HG03521 (cell line): Measurements from ENCODE around the gene CFAP97D2.
"Not testable (repeated sequence)": the region's sequence is repeated elsewhere in the genome, so short reads cannot be mapped to it uniquely, and the experiment has no call there.

Experiments used
- ATAC-seq: cut with Tn5 transposase; IDR thresholded peaks from one replicate; pipeline ENCODE4 v1.9.1; 2021; ENCODE audit warnings: mild to moderate bottlenecking, moderate library complexity; ENCODE audit not compliant: unreplicated experiment

The CFAP97D2 gene

DNA sequence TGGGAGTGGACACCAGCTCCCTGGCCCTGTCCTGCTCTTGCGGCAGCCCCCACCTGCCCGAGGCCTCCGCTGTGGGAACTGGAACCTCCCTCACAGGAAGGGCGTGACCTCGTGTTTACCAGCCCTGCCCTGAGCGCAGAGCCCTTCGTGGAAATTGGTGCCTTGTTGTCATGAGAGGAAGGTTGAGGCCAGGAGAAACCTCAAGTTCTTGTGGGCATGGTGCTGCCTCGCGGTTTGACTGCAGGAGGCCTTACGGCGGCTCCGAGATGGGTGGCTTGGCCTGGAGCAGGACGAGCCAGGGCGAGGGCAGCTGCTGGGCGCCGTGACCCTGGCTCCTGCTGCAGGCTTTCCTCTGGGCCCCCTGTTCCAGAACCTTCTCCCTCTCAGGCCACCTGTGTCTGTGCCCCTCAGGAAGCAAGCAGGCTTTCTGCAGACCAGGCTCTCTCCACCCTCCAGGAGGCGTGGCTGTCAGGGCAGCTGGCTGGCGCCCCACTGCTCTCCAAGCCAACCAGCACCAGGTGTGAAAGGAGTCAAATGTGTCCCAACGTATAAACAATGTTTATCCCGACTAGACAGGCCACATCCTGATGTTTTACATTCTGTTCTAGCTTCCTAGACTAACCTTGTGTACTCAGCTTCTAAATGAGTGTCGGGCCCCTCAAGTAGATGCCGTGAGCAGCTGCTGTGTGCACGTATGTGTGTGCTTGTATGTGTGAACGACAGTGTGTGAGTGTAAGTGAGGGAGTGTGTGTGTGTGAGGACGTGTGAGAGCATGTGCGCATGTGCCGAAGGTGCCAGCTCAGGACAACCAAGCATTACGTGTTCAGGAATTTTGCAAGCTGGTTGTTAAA lies 36.2 kb upstream of the CFAP97D2 start:
- ATAC-seq, result no peak

DNA sequence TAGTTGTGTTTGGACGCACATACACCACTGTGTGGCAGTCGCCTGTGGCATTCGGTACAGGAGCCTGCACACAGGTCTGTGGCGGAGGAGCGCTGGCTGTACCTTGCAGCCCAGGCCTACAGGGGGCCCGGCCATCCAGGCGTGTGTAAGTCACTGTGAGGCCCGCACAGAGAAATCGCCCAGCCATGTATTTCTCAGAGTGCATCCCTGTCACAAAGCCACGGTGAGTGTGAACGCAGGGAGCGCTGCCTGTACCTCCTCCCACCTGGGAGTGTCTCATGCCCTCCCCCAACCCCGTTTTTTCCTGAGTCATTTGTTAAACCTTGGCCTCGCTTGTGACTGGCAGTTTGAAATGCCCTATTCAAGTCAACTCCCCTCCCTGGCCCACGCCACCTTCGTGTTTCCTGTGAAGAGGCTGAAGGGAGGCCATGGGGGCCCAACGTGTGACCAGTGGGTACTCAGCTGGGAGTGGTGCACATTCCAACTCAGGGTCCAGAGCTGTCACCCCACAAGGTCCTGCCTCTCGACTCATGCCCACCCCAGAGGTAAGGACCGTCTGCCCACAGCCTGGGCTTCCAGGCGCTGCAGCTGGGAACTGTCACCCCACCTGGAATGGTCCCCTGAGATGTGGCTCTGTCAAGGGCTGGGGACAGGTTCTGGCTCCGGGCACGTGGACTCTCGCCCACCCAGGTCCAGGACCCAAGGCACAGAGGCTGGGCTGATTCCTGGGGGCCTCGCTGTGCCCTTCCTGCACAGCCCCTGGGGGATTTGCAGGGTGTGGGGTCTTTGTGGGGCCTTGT lies 35.1 kb upstream of the CFAP97D2 start:
- ATAC-seq, result no peak

DNA sequence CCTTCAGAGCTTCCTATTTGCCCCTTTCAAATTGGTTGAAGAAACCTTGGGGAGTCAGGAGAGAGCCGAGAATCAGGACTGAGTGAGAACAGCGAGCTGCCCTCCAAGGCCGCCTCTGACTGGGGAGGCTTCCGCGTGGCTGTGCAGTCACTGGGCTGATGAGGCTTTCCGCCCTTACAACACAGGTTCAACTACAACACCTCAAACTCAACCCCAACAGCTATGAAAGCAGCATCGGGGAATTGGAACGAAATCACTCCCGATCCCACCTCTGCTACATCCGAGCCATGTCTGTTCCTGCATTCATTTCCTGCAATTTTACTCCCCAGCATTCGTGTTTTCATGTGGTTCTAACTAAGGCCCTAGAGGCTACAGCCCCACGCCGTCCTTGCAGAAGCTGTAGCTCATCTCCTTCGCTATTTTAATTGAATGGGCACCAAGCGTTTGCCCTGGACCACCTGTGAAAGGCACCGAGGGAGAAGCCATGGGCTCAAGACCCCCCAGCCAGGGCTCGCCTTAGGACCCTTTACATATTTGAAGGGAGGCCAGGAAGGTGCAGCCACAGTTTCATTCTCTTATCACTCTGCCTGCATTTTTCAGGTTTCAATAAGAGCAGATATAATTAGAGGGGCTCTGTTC lies 34.3 kb upstream of the CFAP97D2 start:
- ATAC-seq, result no peak

DNA sequence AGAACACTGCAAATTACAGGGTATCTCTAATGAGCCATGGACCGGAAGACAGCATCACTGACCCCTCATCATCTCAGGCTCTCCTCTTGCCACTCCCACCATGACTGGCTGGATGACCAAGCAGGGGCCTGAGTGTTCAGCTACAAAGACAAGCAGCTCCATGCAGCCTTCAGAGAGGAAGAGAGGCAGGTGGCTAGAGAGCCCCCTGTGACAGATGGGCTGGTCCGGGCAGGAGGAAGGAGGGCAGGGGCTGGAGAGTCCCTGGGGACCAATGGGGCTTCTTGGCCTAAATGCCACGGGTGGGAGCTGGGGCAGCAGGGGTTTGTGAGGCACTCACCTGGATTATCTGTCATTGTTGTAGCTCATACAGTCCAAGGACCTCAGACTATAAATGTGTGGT lies 33.8 kb upstream of the CFAP97D2 start:
- no peak for ATAC-seq

DNA sequence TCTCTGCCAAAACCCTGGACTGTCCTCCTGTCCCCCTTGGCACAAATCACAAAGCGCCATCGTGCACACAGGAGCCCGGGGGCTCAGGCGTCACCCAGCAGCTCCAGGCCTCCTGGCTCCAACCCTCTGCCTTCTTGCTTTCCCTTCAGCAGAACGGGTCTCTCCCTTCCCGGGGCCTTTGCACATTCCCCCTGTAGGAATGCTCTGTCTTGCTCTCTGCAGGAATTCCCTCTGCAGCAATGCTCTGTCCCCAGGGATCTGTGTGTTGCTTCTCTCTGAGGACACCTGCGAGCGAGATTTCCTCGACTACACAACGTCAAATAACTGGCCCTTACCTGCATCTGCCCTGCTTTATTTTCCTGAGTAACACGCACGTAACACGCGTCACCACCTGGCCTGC lies 33.3 kb upstream of the CFAP97D2 start:
- ATAC-seq, result no peak

DNA sequence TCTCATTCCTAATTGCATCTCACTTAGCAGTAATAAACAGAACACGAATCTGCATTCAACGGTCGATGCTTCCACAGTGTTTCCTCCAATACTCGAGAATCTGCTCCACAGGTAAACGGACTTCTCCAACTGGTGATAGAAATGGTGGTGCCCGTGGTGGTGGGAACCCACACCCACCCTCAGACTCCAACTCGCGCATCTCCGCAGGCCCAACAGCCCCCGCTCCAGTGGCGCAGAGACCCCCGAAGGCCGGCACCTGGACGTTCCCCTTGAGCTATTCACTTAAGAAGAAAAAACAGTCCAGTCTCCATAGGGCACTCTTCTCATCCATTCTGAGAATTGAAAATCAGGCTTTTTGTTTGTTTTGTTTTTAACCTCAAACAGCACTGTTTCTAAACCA lies 32.9 kb upstream of the CFAP97D2 start:
- no peak for ATAC-seq

DNA sequence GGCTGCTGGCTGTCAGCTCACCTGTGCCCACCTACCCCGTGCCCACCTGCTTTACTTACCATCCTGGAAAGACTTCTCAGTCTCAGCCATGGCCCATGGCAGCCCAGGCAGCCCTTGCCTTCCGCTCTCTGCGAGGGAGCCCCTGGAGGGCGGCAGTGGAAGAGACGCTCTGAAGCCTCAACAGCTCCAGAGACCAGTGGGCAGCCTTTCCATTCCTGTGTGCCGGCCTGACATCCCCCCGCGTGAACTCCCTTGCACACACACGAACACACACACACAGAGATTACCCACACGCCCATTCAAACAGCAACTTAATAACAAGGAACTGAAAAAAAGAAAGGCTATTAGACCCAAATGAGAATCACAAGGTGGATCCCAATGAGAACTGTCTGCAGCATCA lies 32.4 kb upstream of the CFAP97D2 start:
- ATAC-seq, result no peak

DNA sequence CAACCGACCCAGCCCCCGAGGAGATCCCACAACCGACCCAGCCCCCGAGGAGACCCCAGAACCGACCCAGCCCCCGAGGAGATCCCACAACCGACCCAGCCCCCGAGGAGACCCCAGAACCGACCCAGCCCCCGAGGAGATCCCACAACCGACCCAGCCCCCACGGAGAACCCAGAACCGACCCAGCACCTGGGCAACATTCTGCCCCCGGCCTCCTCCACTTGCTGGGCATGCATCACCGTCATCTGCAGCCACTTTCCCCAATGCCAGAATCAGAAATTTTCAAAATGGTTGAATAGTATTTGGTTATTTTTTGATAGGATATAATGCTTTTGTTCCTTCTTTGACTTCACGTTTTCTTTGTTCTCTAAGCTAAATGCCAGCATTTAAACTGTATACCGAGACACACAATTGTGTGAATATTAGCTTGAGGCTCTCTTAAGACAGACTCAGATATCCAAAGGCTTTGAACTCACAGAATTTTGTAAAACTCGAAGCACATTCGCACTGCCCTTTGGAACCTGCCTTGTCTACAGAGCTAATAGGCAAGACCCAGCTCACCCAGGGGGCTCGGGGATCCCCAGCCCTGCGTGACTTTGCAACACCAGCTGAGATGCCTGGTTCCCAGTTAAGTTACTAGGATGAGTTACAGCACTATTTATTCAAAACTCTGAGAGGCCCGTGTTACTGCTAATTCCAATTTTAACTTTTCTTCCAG lies 31.1 kb upstream of the CFAP97D2 start:
- peak; percentile 5 for ATAC-seq

DNA sequence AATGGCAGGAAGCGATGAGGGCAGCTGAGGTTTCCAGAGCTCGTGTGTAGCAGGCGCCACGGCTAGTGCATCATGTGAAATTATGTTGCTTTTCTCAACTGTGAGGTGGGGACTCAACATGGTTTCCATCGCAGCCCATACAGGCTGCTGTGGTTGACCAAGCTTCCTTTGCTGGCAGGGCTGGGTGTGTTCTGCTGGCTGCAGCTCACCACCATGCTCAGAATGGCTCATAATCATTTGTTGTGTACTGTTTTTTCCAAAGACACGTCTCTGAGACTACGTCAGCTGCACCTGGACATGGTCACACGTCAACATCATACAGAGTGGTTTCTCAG lies 30.6 kb upstream of the CFAP97D2 start:
- peak; percentile 87 for ATAC-seq

DNA sequence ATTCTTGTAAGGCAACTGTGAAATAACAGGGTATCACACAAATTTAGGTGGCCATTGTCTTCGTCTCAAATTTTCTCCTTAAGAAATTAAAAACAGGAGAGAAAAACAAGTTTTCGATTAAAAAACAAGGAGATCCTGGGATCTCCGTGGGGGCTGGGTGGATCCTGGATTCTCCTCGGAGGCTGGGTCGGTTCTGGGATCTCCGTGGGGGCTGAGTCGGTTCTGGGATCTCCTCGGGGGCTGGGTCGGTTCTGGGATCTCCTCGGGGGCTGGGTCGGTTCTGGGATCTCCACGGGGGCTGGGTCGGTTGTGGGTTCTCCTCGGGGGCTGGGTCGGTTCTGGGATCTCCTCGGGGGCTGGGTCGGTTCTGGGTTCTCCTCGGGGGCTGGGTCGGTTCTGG lies 30.2 kb upstream of the CFAP97D2 start:
- ATAC-seq, result not testable (repeated sequence)

DNA sequence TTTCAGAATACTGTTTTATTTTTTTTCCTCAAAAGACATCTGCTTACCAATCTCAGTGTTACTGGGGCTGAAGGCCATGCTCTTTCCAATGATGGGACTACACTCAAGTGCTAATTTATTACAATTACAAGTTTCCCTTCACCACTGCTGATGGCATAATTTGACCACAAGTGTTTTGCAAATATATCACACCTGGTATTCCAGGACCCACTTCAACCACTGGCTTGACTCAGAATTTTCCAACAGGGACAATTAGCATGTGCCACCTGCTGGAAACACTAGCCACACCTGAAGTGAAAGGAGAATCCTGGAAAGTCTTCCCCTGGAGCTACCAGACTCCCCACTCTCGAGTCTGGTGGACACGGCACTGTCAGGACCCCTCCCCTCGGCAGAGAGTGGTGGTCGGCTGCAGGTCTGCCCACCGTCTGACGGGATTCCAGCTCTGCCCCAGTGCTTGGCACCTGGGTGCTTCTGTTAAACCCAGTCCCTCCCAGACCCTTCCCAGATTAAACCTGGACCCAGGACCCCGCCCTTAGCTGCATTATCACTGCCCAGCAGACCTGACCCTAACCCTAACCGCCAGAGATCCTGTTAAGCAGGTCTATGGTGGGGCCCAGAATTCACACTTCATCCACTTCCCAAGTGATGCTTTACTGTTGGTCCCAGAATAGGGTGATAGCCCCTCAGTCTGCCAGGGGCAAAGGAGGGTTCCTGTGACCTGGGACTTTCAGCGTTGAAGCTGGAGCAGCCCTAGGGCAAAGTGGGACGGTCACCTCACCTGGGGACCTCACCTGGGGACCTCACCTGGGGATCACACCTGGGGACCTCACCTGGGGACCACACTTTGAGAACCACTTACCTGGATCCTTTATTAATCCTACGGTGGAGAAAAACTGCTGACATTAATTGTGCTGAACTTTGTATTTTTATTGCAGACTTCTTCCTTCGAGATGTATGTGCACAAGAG lies 29.0 kb upstream of the CFAP97D2 start:
- no peak for ATAC-seq

DNA sequence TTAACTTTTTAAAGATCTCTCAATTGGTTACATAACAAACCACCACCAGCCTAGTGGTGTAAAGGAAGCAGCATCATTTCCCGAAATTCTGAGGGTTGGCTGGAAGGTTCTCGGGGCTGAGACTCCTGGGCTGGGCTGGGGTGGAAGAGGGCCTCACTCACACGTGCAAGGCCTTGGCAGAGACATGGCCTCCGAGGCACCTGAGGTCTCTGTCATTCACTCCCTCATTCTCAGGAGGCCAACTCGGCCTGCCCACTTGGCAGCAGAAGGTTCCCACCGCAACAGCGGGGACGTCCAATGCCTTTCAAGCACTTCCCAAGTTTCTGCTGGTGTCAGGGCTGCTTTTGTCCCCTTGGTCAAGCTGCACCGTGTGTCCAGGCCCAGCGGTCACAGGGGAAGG lies 28.0 kb upstream of the CFAP97D2 start:
- no peak for ATAC-seq

DNA sequence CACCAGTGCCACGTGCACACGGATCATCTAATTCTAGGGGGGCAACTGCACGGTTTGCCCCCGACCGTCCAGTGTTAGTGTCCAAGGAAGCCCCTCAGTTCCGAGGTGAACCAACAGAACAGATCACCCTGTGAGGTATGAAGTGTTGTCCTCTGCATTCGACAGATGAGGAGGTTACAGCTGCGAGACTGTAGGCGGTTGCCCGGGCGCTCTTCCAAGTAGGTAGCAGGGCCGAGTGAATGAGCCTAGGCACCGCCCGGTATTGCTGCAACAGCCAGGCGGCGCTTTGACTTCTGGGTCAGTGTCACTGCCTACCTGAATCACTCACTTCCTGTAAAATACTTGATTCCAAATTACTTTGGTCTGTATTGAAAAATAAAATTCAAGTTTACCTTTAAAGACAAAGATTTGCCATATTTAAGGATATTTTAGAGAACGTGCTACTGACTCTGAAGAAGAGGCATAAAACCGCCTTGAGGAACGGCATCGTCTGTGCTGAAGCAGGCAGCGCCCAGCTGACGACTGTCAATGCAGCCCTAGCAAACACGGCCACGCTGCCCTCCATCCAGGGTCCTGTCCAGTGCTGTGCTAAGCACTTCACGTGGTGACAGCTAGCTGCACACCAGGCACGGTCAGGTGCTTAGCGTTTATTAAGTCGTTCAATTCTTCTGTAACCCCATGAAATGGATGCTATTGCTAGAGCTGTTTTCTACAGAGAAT lies 27.3 kb upstream of the CFAP97D2 start:
- ATAC-seq, result no peak

DNA sequence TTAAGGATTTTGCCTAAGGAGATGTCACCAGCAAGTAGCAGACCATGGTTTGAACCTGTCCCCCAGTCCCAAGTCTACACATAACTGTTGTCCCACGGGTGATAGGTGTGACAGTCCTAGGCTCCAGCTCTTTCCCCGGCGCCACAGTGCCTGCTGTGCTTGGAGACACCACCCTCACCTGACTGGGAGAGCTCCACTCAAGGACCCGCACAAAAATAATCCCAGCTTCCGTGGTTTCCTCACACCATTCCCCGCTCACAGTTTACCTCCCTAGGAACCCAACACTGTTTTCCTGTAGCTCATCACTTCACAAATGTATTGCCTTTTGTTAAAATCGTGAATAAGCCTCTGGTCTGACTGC lies 26.8 kb upstream of the CFAP97D2 start:
- no peak for ATAC-seq

DNA sequence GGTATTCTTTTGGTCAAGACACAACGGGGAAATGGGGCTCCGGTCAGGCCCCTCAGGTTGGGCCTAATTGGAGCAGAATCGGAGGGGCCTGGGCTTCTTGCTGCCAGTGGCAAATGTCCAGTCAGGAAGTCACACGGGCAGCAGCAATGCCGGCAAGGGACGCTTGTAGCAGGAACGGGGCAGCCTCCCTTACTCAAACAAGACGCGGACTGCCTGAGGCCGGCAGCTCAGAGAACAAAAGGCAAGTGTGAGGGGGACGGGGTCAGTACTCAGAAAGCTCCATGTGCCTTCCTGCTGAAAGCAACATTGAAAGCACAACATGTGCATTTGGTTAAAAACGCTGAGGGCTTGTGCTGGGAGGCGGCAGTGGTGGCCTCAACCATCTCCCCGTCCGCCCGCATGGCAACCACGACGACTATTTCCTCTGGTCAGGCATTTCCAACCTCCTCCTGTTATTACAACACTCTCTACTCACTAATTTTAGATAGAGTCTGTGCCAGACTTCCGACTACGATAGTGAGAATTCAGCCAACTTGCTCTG lies 26.2 kb upstream of the CFAP97D2 start:
- no peak for ATAC-seq

DNA sequence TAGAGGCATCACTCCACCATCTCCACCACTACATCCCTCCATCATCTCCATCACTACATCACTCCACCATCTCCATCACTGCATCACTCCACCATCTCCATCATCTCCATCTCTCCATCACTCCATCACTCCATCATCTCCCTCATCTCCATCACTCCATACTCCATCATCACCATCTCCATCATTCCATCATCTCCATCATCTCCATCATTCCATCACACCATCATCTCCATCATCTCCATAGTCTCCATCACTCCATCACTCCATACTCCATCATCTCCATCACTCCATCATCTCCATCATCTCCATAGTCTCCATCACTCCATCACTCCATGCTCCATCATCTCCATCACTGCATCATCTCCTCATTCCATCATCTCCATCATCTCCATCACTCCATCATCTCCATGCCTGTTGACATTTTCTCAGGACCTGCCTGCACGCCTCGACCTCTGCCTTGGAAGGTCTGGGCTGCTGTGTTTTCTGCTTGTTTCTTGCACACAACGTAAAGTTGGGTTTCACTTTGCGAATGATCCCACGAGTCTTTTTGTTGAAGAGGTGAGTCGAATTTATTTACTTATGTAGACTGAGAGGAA lies 25.5 kb upstream of the CFAP97D2 start:
- ATAC-seq, result no peak

DNA sequence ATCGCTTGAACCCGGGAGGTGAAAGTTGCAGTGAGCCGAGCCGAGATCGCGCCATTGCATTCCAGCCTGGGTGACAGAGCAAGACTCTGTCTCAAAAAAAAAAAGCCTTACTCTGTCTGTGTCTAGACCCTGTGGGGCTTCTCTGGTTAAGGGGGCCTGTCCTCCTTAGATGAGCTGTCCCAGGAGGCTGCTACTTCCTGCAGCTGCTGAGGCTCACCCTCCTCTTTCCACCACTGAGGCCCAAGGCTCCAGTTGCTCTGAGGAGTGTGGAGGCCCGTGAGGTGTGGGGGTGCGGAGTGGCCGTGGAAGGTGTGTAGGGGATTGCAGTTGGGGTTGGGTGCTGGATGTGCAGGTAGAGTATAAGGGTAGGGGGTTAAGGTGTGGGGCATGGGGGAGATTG lies 24.6 kb upstream of the CFAP97D2 start:
- ATAC-seq, result no peak

DNA sequence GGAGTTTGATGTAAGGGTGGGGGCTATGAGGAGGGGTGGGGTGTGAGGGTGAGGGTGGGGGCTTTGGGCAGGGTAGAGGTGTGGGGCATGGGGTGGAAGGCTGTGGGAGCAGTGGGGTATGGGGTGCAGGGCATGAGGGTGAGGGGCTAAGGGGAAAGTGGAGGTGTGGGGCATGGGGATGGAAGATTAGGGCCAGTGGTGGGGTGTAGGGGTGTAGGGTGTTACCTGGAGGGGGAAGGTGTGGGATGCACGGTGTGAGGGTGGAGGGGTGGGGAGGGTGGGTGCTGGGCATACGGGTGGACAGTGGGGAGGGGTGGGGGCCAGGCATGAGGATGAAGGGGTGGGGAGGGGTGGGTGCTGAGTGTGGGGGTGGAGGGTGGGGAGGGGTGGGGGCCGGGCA lies 23.7 kb upstream of the CFAP97D2 start:
- ATAC-seq, result no peak
